ENCODE results near the gene BCL6. TPM values are rescaled to one million over a fixed set of nuclear protein-coding genes. Genes with fewer than 3 reads are reported as not detected.
A peak's percentile ranks its signal among the peaks of the same experiment; 100 is the strongest.
"Not testable (repeated sequence)": the region's sequence is repeated elsewhere in the genome, so short reads cannot be mapped to it uniquely, and the experiment has no call there.

BCL6 gene
- total RNA-seq, 1 donor from 2014 or later, result 8.9 TPM

GRCh38 chr3:187684880-187685279 lies 60.4 kb downstream of the BCL6 start:
- H3K4me3 ChIP-seq (ENCODE audit: low read depth, low read length), result no peak overlapping the region

GRCh38 chr3:187684444-187684843 lies 60.8 kb downstream of the BCL6 start:
- no peak for TF ChIP-seq CTCF (IDR thresholded peaks at IDR 0.05; ENCODE audit: insufficient read depth, low read length, poor library complexity, severe bottlenecking)
- Histone ChIP-seq H3K27me3 (ENCODE audit: control insufficient read depth, insufficient read depth, low read length) (no peaks in the 10 kb centered on the region), H3K4me3 (ENCODE audit: low read depth, low read length) (no peak overlapping the region), H3K36me3 (ENCODE audit: control insufficient read depth, insufficient read depth, low read length) (no peaks in the 10 kb centered on the region)
- no peak for DNase-seq (ENCODE audit: low read depth)

More at GRCh38 chr3:187684880-187685279, 60.4 kb downstream of the BCL6 start:
- Histone ChIP-seq H3K36me3 (ENCODE audit: control insufficient read depth, insufficient read depth, low read length) (no peaks in the 10 kb centered on the region), H3K27me3 (ENCODE audit: control insufficient read depth, insufficient read depth, low read length) (no peaks in the 10 kb centered on the region)
- no peak for TF ChIP-seq CTCF (IDR thresholded peaks at IDR 0.05; ENCODE audit: insufficient read depth, low read length, poor library complexity, severe bottlenecking)
- no peak for DNase-seq (ENCODE audit: low read depth)

- DNase-seq (ENCODE audit: low read depth); H3K36me3 ChIP-seq (ENCODE audit: control insufficient read depth, insufficient read depth, low read length); H3K27me3 ChIP-seq (ENCODE audit: control insufficient read depth, insufficient read depth, low read length); H3K4me3 ChIP-seq (ENCODE audit: low read depth, low read length): not testable (repeated sequence)
Observed at GRCh38 chr3:187681756-187682155, 63.5 kb downstream of the BCL6 start.

- H3K27me3 ChIP-seq (ENCODE audit: control insufficient read depth, insufficient read depth, low read length), result no peaks in the 10 kb centered on the region
- H3K36me3 ChIP-seq (ENCODE audit: control insufficient read depth, insufficient read depth, low read length), result no peaks in the 10 kb centered on the region
- no peak overlapping the region for H3K4me3 ChIP-seq (ENCODE audit: low read depth, low read length)
- TF ChIP-seq CTCF (IDR thresholded peaks at IDR 0.05; ENCODE audit: insufficient read depth, low read length, poor library complexity, severe bottlenecking), result peak; percentile 96
- no peak for DNase-seq (ENCODE audit: low read depth)
Observed at GRCh38 chr3:187679638-187680396, 65.5 kb downstream of the BCL6 start.

GRCh38 chr3:187678726-187679268 lies 66.5 kb downstream of the BCL6 start:
- DNase-seq (ENCODE audit: low read depth), result no peak
- Histone ChIP-seq H3K36me3 (ENCODE audit: control insufficient read depth, insufficient read depth, low read length) (no peaks in the 10 kb centered on the region), H3K27me3 (ENCODE audit: control insufficient read depth, insufficient read depth, low read length) (no peaks in the 10 kb centered on the region), H3K4me3 (ENCODE audit: low read depth, low read length) (no peak overlapping the region)
- peak; percentile 75 for TF ChIP-seq CTCF (IDR thresholded peaks at IDR 0.05; ENCODE audit: insufficient read depth, low read length, poor library complexity, severe bottlenecking)

GRCh38 chr3:187677604-187678003 lies 67.7 kb downstream of the BCL6 start:
- no peak for TF ChIP-seq CTCF (IDR thresholded peaks at IDR 0.05; ENCODE audit: insufficient read depth, low read length, poor library complexity, severe bottlenecking)
- DNase-seq (ENCODE audit: low read depth), result no peak
- Histone ChIP-seq H3K4me3 (ENCODE audit: low read depth, low read length) (no peak overlapping the region), H3K36me3 (ENCODE audit: control insufficient read depth, insufficient read depth, low read length) (no peaks in the 10 kb centered on the region), H3K27me3 (ENCODE audit: control insufficient read depth, insufficient read depth, low read length) (no peaks in the 10 kb centered on the region)
